ENCODE data around the gene CEP170B.
"Not testable (repeated sequence)": the region's sequence is repeated elsewhere in the genome, so short reads cannot be mapped to it uniquely, and the experiment has no call there.

CEP170B gene

GRCh38 chr14:104944436-104945205, 79.6 kb downstream of the CEP170B start:
- not testable (repeated sequence) for DNase-seq (ENCODE audit: low read depth in 2 of 2)

GRCh38 chr14:104945266-104945665, 80.2 kb downstream of the CEP170B start:
- DNase-seq (ENCODE audit: low read depth in 2 of 2) = not testable (repeated sequence)
